Renal cortex interstitium (tissue), 15 donors: ENCODE results near the gene SPTY2D1. TPM values are rescaled to one million over a fixed set of nuclear protein-coding genes. Genes with fewer than 3 reads are reported as not detected.
A peak's percentile ranks its signal among the peaks of the same experiment; 100 is the strongest.
"Not testable (repeated sequence)": the region's sequence is repeated elsewhere in the genome, so short reads cannot be mapped to it uniquely, and the experiment has no call there.

Source experiments
- DNase-seq, 11 donors: peaks; one replicate each; pipeline ENCODE4 v3.0.0-alpha.2; 2013; ENCODE audit warnings: low read depth in 9 of 11, low spot score in 4 of 11; ENCODE audit errors: extremely low read depth in 1 of 11
- long read RNA-seq, 16 experiments: transcript quantifications; one replicate each; lab custom pipeline, GENCODE V29; 2026
- polyA plus RNA-seq, 3 donors: library from polyadenylated mRNA; unstranded; fragments of 120-200 nt; gene quantifications; one replicate each; pipeline ENCODE4 v1.2.1, GENCODE V29; 2013; ENCODE audit not compliant: insufficient read length in 3 of 3

Gene SPTY2D1
- 10 to 100 TPM; 25.0 to 30.4 (median 28.3) TPM for polyA plus RNA-seq
- long read RNA-seq, donor 1, full-length matches to known transcripts, result 1 of 1 reads
- long read RNA-seq, donor 1, partial matches to known transcripts, result 0 of 1 reads
- long read RNA-seq, donor 1, other reads (novel, unspliced or antisense), result 0 of 1 reads
- long read RNA-seq, donor 2, partial matches to known transcripts, result 0 of 1 reads
- long read RNA-seq, donor 2, other reads (novel, unspliced or antisense), result 0 of 1 reads
- long read RNA-seq, donor 3, full-length matches to known transcripts, result 2 of 2 reads
- long read RNA-seq, donor 3, partial matches to known transcripts, result 0 of 2 reads
- long read RNA-seq, donor 3, other reads (novel, unspliced or antisense), result 0 of 2 reads
- long read RNA-seq, donor 4, full-length matches to known transcripts, result 5 of 11 reads
- long read RNA-seq, donor 4, partial matches to known transcripts, result 6 of 11 reads
- long read RNA-seq, donor 4, other reads (novel, unspliced or antisense), result 0 of 11 reads
- long read RNA-seq, donor 5, result 0 reads
- long read RNA-seq, donor 6, full-length matches to known transcripts, result 2 of 2 reads
- long read RNA-seq, donor 6, partial matches to known transcripts, result 0 of 2 reads
- long read RNA-seq, donor 6, other reads (novel, unspliced or antisense), result 0 of 2 reads
- long read RNA-seq, donor 7, result 0 reads
- long read RNA-seq, donor 8, full-length matches to known transcripts, result 2 of 11 reads
- long read RNA-seq, donor 8, partial matches to known transcripts, result 9 of 11 reads
- long read RNA-seq, donor 8, other reads (novel, unspliced or antisense), result 0 of 11 reads
- long read RNA-seq, donor 9, full-length matches to known transcripts, result 1 of 11 reads
- long read RNA-seq, donor 9, partial matches to known transcripts, result 10 of 11 reads
- long read RNA-seq, donor 9, other reads (novel, unspliced or antisense), result 0 of 11 reads
- long read RNA-seq, donor 10, partial matches to known transcripts, result 8 of 9 reads
- long read RNA-seq, donor 10, other reads (novel, unspliced or antisense), result 0 of 9 reads
- long read RNA-seq, donor 11, full-length matches to known transcripts, result 1 of 6 reads
- long read RNA-seq, donor 11, partial matches to known transcripts, result 5 of 6 reads
- long read RNA-seq, donor 11, other reads (novel, unspliced or antisense), result 0 of 6 reads
- long read RNA-seq, donor 12, partial matches to known transcripts, result 0 of 1 reads
- long read RNA-seq, donor 12, other reads (novel, unspliced or antisense), result 0 of 1 reads
- long read RNA-seq, donor 13, result 0 reads
- long read RNA-seq, donor 14, full-length matches to known transcripts, result 3 of 3 reads
- long read RNA-seq, donor 14, partial matches to known transcripts, result 0 of 3 reads
- long read RNA-seq, donor 14, other reads (novel, unspliced or antisense), result 0 of 3 reads
- long read RNA-seq, donor 15, result 0 reads
- long read RNA-seq, donor 16, full-length matches to known transcripts, result 8 of 16 reads
- long read RNA-seq, donor 16, partial matches to known transcripts, result 8 of 16 reads
- long read RNA-seq, donor 16, other reads (novel, unspliced or antisense), result 0 of 16 reads

- peak; percentile 97 to 99 (median 98) for DNase-seq
Measured at GRCh38 chr11:18634140-18635032, at the start of gene SPTY2D1. TSS of gene SPTY2D1 (minus strand) at chr11:18634342. CDS start at chr11:18634257, 85 bp downstream.

GRCh38 chr11:18682466-18682865, 48.3 kb upstream of the SPTY2D1 start:
- DNase-seq, result no peak

- not testable (repeated sequence) for DNase-seq
Measured at GRCh38 chr11:18681949-18682348, 47.8 kb upstream of the SPTY2D1 start.

- DNase-seq, result no peak
Measured at GRCh38 chr11:18677560-18677959, 43.4 kb upstream of the SPTY2D1 start.

- DNase-seq, result no peak
Measured at GRCh38 chr11:18676803-18677202, 42.7 kb upstream of the SPTY2D1 start.

GRCh38 chr11:18672209-18672608, 38.1 kb upstream of the SPTY2D1 start:
- not testable (repeated sequence) for DNase-seq

GRCh38 chr11:18671246-18671645, 37.1 kb upstream of the SPTY2D1 start:
- no peak for DNase-seq

- no peak for DNase-seq
Measured at GRCh38 chr11:18669711-18670110, 35.6 kb upstream of the SPTY2D1 start.

GRCh38 chr11:18669219-18669596, 35.1 kb upstream of the SPTY2D1 start:
- no peak for DNase-seq

- no peak for DNase-seq
Measured at GRCh38 chr11:18668131-18668530, 34.0 kb upstream of the SPTY2D1 start.

GRCh38 chr11:18665353-18665872, 31.3 kb upstream of the SPTY2D1 start:
- DNase-seq, result not testable (repeated sequence)

- no peak for DNase-seq
Measured at GRCh38 chr11:18657673-18658072, 23.5 kb upstream of the SPTY2D1 start.

- DNase-seq, result no peak
Measured at GRCh38 chr11:18650859-18651557, 16.9 kb upstream of the SPTY2D1 start.

GRCh38 chr11:18650353-18650752, 16.2 kb upstream of the SPTY2D1 start:
- no peak for DNase-seq

GRCh38 chr11:18643034-18643433, 8.9 kb upstream of the SPTY2D1 start:
- DNase-seq, result not testable (repeated sequence)

- no peak for DNase-seq
Measured at GRCh38 chr11:18641677-18642076, 7.5 kb upstream of the SPTY2D1 start.
